B cell (primary cell): ENCODE data around the gene LRCH1. TPM values are rescaled to one million over a fixed set of nuclear protein-coding genes. Genes with fewer than 3 reads are reported as not detected.

Experiments
- ATAC-seq: fragments of 200-7000 bp; cut with Tn5 transposase; one replicate; pipeline ENCODE4 v1.10.0; 2021; ENCODE audit warnings: low read depth, mild to moderate bottlenecking, moderate number of reproducible peaks, moderate library complexity
- CTCF ChIA-PET: fragments of 350-600 bp; sonication (Branson Sonifier 250); formaldehyde crosslinking; loops from one replicate; lab custom pipeline; 2021; ENCODE audit warnings: antibody characterized with exemption, inconsistent platforms; lab: Charles Lee
- POLR2A ChIA-PET: fragments of 350-600 bp; sonication (Branson Sonifier 250); formaldehyde crosslinking; loops from one replicate; lab custom pipeline; 2021; ENCODE audit warnings: antibody characterized with exemption; lab: Charles Lee
- DNase-seq: peaks from one replicate; pipeline ENCODE4 v3.0.0; 2013
- H2AFZ ChIP-seq: 2 replicates; pipeline ENCODE4 v1.6.1; 2012; ENCODE audit warnings: mild to moderate bottlenecking, low read depth, low read length; ENCODE audit not compliant: insufficient read depth, poor library complexity, severe bottlenecking
- H3K27ac ChIP-seq, 2 donors: 1 replicate in 1 of 2; 2 replicates in 1 of 2; pipeline ENCODE4 v1.5.1; 2012 to 2013; ENCODE audit warnings: low read length in 2 of 2, mild to moderate bottlenecking in 2 of 2, moderate library complexity in 1 of 2
- H3K27me3 ChIP-seq, 4 experiments: fragments of 200-600 bp in 1 of 4; sonication (generic) in 1 of 4; replicated peaks in 1 of 4; 1 replicate in 2 of 4; 2 replicates in 2 of 4; pipeline versions ENCODE4 v1.6.1 to v1.7.0; 2013 to 2016; ENCODE audit warnings: low read length in 3 of 4, mild to moderate bottlenecking in 2 of 4, mixed read lengths in 1 of 4, moderate library complexity in 1 of 4; ENCODE audit not compliant: insufficient read depth in 4 of 4, control insufficient read depth in 3 of 4; ENCODE audit errors: control extremely low read depth in 1 of 4
- H3K36me3 ChIP-seq, 2 experiments: replicated peaks in 1 of 2; 1 replicate in 1 of 2; 2 replicates in 1 of 2; pipeline versions ENCODE4 v1.6.1 to v1.7.1; 2013; ENCODE audit warnings: low read length in 1 of 2; ENCODE audit not compliant: insufficient read depth in 2 of 2, control insufficient read depth in 1 of 2; ENCODE audit errors: control extremely low read depth in 1 of 2, extremely low read depth in 1 of 2
- H3K4me1 ChIP-seq, 2 donors: fragments of 200-600 bp in 1 of 2; sonication (generic) in 1 of 2; 1 replicate in 1 of 2; 2 replicates in 1 of 2; pipeline versions ENCODE4 v1.5.1 to v1.6.1; 2013 to 2017; ENCODE audit warnings: low read length in 2 of 2; ENCODE audit not compliant: control insufficient read depth in 2 of 2, insufficient read depth in 2 of 2
- H3K4me2 ChIP-seq: replicated peaks from 2 replicates; pipeline ENCODE3; 2012; ENCODE audit warnings: mild to moderate bottlenecking, low read depth, low read length; ENCODE audit not compliant: poor library complexity, severe bottlenecking
- H3K4me3 ChIP-seq, 5 experiments: fragments of 200-600 bp in 1 of 5; sonication (generic) in 1 of 5; 1 replicate in 3 of 5; 2 replicates in 2 of 5; pipeline versions ENCODE4 v1.5.1 to v1.7.0; 2011 to 2016; ENCODE audit warnings: low read length in 4 of 5, mild to moderate bottlenecking in 4 of 5, low read depth in 2 of 5, control low read depth in 1 of 5, moderate library complexity in 1 of 5; ENCODE audit not compliant: insufficient read depth in 1 of 5; ENCODE audit errors: control extremely low read depth in 1 of 5, extremely low read depth in 1 of 5
- H3K79me2 ChIP-seq: fragments of 200-600 bp; sonication (generic); one replicate; pipeline ENCODE4 v1.6.0; 2016; ENCODE audit warnings: low read length; ENCODE audit not compliant: control insufficient read depth, insufficient read depth
- H3K9ac ChIP-seq: fragments of 200-600 bp; sonication (generic); 2 replicates; pipeline ENCODE4 v1.6.1; 2017; ENCODE audit warnings: mild to moderate bottlenecking, low read length, moderate library complexity
- H3K9me3 ChIP-seq, 3 donors: one replicate each; pipeline versions ENCODE4 v1.6.1 to v1.7.1; 2013; ENCODE audit warnings: low read length in 2 of 3; ENCODE audit not compliant: control insufficient read depth in 2 of 3, insufficient read depth in 1 of 3; ENCODE audit errors: control extremely low read depth in 1 of 3
- H4K20me1 ChIP-seq: 2 replicates; pipeline ENCODE4 v1.6.0; 2012; ENCODE audit warnings: mild to moderate bottlenecking, low read length; ENCODE audit not compliant: insufficient read depth, control insufficient read depth, poor library complexity, severe bottlenecking
- H3K27ac Mint-ChIP-seq: one replicate; pipeline ENCODE4 v1.8.0; 2021; ENCODE audit warnings: mixed read lengths
- H3K27me3 Mint-ChIP-seq: one replicate; pipeline ENCODE4 v1.8.0; 2021; ENCODE audit warnings: mixed read lengths
- H3K4me1 Mint-ChIP-seq: one replicate; pipeline ENCODE4 v1.8.0; 2021; ENCODE audit warnings: mixed read lengths
- H3K4me3 Mint-ChIP-seq: one replicate; pipeline ENCODE4 v1.8.0; 2021; ENCODE audit warnings: mixed read lengths
- H3K9me3 Mint-ChIP-seq: one replicate; pipeline ENCODE4 v1.8.0; 2022; ENCODE audit warnings: mixed read lengths; ENCODE audit not compliant: insufficient read depth
- EZH2 ChIP-seq: IDR thresholded peaks from 2 replicates; pipeline ENCODE4 v1.6.1; 2012; ENCODE audit warnings: borderline replicate concordance, low read depth, mild to moderate bottlenecking, moderate library complexity, low read length; ENCODE audit not compliant: insufficient read depth, poor library complexity, severe bottlenecking
- WGBS: methylation state at CpG from one replicate; pipeline ENCODE4 v1.1.5; 2013; ENCODE audit warnings: missing lambda C conversion rate; ENCODE audit not compliant: insufficient coverage; 5-methylcytosine and 5-hydroxymethylcytosine counted together
- intact Hi-C: fragments of 100-400 bp; cut with micrococcal nuclease; formaldehyde crosslinking; loops from one replicate; pipeline ENCODE4 v1.10.0; 2022
- polyA plus RNA-seq: library from polyadenylated mRNA; depleted of rRNA; stranded (reverse); fragments of >200 nt; gene quantifications from 2 replicates; pipeline ENCODE4 v1.2.3, GENCODE V29; 2012
- total RNA-seq, 2 donors: library from RNA; stranded (reverse); fragments of 120-200 nt in 1 of 2; gene quantifications; 1 replicate in 1 of 2; 2 replicates in 1 of 2; pipeline versions ENCODE4 v1.2.3 to v1.2.4, GENCODE V29; 2013 to 2022
- TF ChIP-seq, protein P1 (sequence below): fragments of 200-600 bp; IDR thresholded peaks from one replicate; pipeline ENCODE4 v1.8.0; 2022; ENCODE audit warnings: antibody characterized with exemption, mild to moderate bottlenecking

The LRCH1 gene
- total and polyA plus RNA-seq, 2 donors (not counting 1 experiment from before 2014, with no cell fraction given), result 13.0 to 50.3 TPM

- peaks cover 49 to 51% of the 10 kb centered on the region in 2 donors for H3K4me1 ChIP-seq
- Mint-ChIP-seq H3K4me1 (peaks cover 69% of the 10 kb centered on the region), H3K27ac (peak overlapping the region; percentile 90), H3K4me3 (peak overlapping the region; percentile 20), H3K9me3 (no peaks in the 10 kb centered on the region), H3K27me3 (no peaks in the 10 kb centered on the region)
- H2AFZ ChIP-seq, result no peak overlapping the region
- no peak overlapping the region for H3K9ac ChIP-seq
- ChIA-PET CTCF (interaction anchor here (0.9 to 1.0 kb wide), 2 partner anchors 10 to 112 kb away, joined by 3 to 4 read pairs; no protein-coding TSS in a partner anchor), POLR2A (no interaction called here)
- no peaks in the 10 kb centered on the region for H3K36me3 ChIP-seq
- no peak for ATAC-seq
- peaks cover 76% of the 10 kb centered on the region for H3K79me2 ChIP-seq
- DNase-seq, result no peak
- WGBS, result 73% methylated on average over 2 of the region's 3 CpGs
- H3K4me2 ChIP-seq, result no peak overlapping the region
- no peaks in the 10 kb centered on the region for H3K9me3 ChIP-seq
- TF ChIP-seq, protein P1, sequence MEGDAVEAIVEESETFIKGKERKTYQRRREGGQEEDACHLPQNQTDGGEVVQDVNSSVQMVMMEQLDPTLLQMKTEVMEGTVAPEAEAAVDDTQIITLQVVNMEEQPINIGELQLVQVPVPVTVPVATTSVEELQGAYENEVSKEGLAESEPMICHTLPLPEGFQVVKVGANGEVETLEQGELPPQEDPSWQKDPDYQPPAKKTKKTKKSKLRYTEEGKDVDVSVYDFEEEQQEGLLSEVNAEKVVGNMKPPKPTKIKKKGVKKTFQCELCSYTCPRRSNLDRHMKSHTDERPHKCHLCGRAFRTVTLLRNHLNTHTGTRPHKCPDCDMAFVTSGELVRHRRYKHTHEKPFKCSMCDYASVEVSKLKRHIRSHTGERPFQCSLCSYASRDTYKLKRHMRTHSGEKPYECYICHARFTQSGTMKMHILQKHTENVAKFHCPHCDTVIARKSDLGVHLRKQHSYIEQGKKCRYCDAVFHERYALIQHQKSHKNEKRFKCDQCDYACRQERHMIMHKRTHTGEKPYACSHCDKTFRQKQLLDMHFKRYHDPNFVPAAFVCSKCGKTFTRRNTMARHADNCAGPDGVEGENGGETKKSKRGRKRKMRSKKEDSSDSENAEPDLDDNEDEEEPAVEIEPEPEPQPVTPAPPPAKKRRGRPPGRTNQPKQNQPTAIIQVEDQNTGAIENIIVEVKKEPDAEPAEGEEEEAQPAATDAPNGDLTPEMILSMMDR, result no peak
- no peak for TF ChIP-seq EZH2
- H3K27me3 ChIP-seq, result no peaks in the 10 kb centered on the region
- intact Hi-C loops, result loop anchor here (10.0 kb wide), 1 partner anchor 279 kb away; the partner anchor contains the start of gene RUBCNL
- peak overlapping the region; percentile 1 to 89 for H3K27ac ChIP-seq
- no peak overlapping the region for H3K4me3 ChIP-seq
- H4K20me1 ChIP-seq, result no peaks in the 10 kb centered on the region
Measured at GRCh38 chr13:46663206-46664037, 110.5 kb downstream of the LRCH1 start.

DNA sequence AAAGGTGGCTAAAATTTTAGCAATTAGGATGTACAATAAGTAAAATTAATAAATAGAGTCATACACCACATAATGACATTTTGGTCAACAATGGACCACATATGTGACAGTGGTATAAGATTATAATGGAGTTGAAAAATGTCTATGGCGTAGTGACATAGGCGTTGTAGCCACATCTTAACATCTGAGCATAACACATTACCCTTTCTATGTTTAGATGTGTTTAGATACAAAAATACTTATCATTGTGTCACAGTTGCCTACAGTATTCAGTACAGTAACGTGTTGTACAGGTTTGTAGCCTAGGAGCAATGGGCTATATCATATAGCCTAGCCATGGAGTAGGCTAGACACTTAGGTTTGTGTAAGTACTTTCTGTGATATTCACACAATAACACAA is 111.2 kb downstream of the LRCH1 start:
- H3K36me3 ChIP-seq, result no peaks in the 10 kb centered on the region
- H3K9me3 ChIP-seq, result no peaks in the 10 kb centered on the region
- Mint-ChIP-seq H3K27ac (peak overlapping the region; percentile 70), H3K9me3 (no peaks in the 10 kb centered on the region), H3K4me1 (peaks cover 75% of the 10 kb centered on the region), H3K4me3 (no peak overlapping the region), H3K27me3 (no peaks in the 10 kb centered on the region)
- ChIA-PET CTCF (interaction anchor here (0.9 kb wide), 1 partner anchor 112 kb away, joined by 4 read pairs; no protein-coding TSS in a partner anchor), POLR2A (no interaction called here)
- H3K4me3 ChIP-seq, result no peak overlapping the region
- no peaks in the 10 kb centered on the region for H4K20me1 ChIP-seq
- no CpG with 5 or more reads among the region's 3 CpGs for WGBS
- DNase-seq (no peak), ATAC-seq (no peak)
- no peak overlapping the region for H3K9ac ChIP-seq
- H2AFZ ChIP-seq, result no peak overlapping the region
- H3K27ac ChIP-seq, result peak overlapping the region in 1 of 2 donors; percentile 89
- H3K4me2 ChIP-seq, result no peak overlapping the region
- H3K4me1 ChIP-seq, result peaks cover 55 to 56% of the 10 kb centered on the region in 2 donors
- TF ChIP-seq, protein P1, result no peak
- TF ChIP-seq EZH2, result no peak
- H3K79me2 ChIP-seq, result peaks cover 75% of the 10 kb centered on the region
- H3K27me3 ChIP-seq, result no peaks in the 10 kb centered on the region
- intact Hi-C loops, result loop anchor here (10.0 kb wide), 1 partner anchor 279 kb away; the partner anchor contains the start of gene RUBCNL
